Kidney epithelial cell (primary cell): ENCODE measurements around the gene HOXB4. TPM values are rescaled to one million over a fixed set of nuclear protein-coding genes. Genes with fewer than 3 reads are reported as not detected.

Source experiments
- DNase-seq: peaks from one replicate; pipeline ENCODE4 v3.0.0-alpha.2; 2010; ENCODE audit warnings: low read depth
- H3K27me3 ChIP-seq: 2 replicates; pipeline ENCODE4 v1.6.0; 2011; ENCODE audit warnings: low read length; ENCODE audit not compliant: control insufficient read depth, insufficient read depth
- H3K36me3 ChIP-seq: 2 replicates; pipeline ENCODE4 v1.5.1; 2011; ENCODE audit warnings: low read length; ENCODE audit not compliant: control insufficient read depth, insufficient read depth
- H3K4me3 ChIP-seq: 2 replicates; pipeline ENCODE4 v1.5.1; 2011; ENCODE audit warnings: low read depth, mild to moderate bottlenecking, control low read depth, low read length
- CTCF ChIP-seq: IDR thresholded peaks from 2 replicates; pipeline ENCODE4 v1.5.1; 2011; ENCODE audit warnings: mild to moderate bottlenecking, moderate library complexity, low read length, control low read depth, inconsistent platforms; ENCODE audit not compliant: insufficient read depth, poor library complexity, severe bottlenecking
- total RNA-seq: library from RNA; depleted of rRNA; stranded (reverse); fragments of >200 nt; gene quantifications from 2 replicates; pipeline ENCODE4 v1.2.3, GENCODE V29; 2015

The HOXB4 gene
- total RNA-seq, 1 donor from 2014 or later = 3.6 TPM

- Histone ChIP-seq H3K4me3 (no peak overlapping the region), H3K36me3 (no peaks in the 10 kb centered on the region), H3K27me3 (no peaks in the 10 kb centered on the region)
- DNase-seq = no peak
- no peak for TF ChIP-seq CTCF
Observed at GRCh38 chr17:48530208-48530886, 47.8 kb downstream of the HOXB4 start.

GRCh38 chr17:48529683-48530009 lies 48.5 kb downstream of the HOXB4 start:
- no peak for TF ChIP-seq CTCF
- no peak for DNase-seq
- H3K27me3 ChIP-seq = no peaks in the 10 kb centered on the region
- no peaks in the 10 kb centered on the region for H3K36me3 ChIP-seq
- no peak overlapping the region for H3K4me3 ChIP-seq

- DNase-seq = no peak
- no peak for TF ChIP-seq CTCF
- Histone ChIP-seq H3K36me3 (no peaks in the 10 kb centered on the region), H3K27me3 (no peaks in the 10 kb centered on the region), H3K4me3 (no peak overlapping the region)
Observed at GRCh38 chr17:48528936-48529682, 49.0 kb downstream of the HOXB4 start.

GRCh38 chr17:48528153-48528935 lies 49.8 kb downstream of the HOXB4 start:
- Histone ChIP-seq H3K36me3 (no peaks in the 10 kb centered on the region), H3K27me3 (no peaks in the 10 kb centered on the region), H3K4me3 (no peak overlapping the region)
- no peak for TF ChIP-seq CTCF
- no peak for DNase-seq

GRCh38 chr17:48527547-48527932 lies 50.6 kb downstream of the HOXB4 start:
- Histone ChIP-seq H3K36me3 (no peaks in the 10 kb centered on the region), H3K27me3 (no peaks in the 10 kb centered on the region), H3K4me3 (no peak overlapping the region)
- no peak for DNase-seq
- TF ChIP-seq CTCF = no peak
